OCI-LY3 (cell line): ENCODE measurements around the gene CAMKMT.

ENCODE experiments used
- H2AFZ ChIP-seq: fragments of 200-600, 300-600 bp; shearing (Covaris generic); 2 replicates; pipeline ENCODE4 v1.6.0; 2014; ENCODE audit warnings: antibody characterized with exemption, low read depth, low read length
- H3K27ac ChIP-seq: fragments of 200-600, 300-600 bp; sonication (generic); 2 replicates; pipeline ENCODE4 v1.5.1; 2014; ENCODE audit warnings: mild to moderate bottlenecking, low read length, moderate library complexity, mixed read lengths
- H3K27me3 ChIP-seq: fragments of 200-600, 300-600 bp; sonication (generic); 2 replicates; pipeline ENCODE4 v1.6.1; 2014; ENCODE audit warnings: low read depth, low read length, mixed read lengths
- H3K36me3 ChIP-seq: fragments of 200-600, 300-600 bp; sonication (generic); replicated peaks from 2 replicates; pipeline ENCODE3; 2014; ENCODE audit warnings: low read depth, low read length, mixed read lengths
- H3K4me1 ChIP-seq: fragments of 300-600, 200-600 bp; sonication (generic); 2 replicates; pipeline ENCODE4 v1.6.1; 2014; ENCODE audit warnings: low read length, mixed read lengths
- H3K4me2 ChIP-seq: fragments of 200-600, 300-600 bp; sonication (generic); 2 replicates; pipeline ENCODE4 v1.6.1; 2014; ENCODE audit warnings: low read length, mixed read lengths
- H3K4me3 ChIP-seq: fragments of 300-600, 200-600 bp; sonication (generic); 2 replicates; pipeline ENCODE4 v1.5.1; 2014; ENCODE audit warnings: antibody characterized with exemption, mild to moderate bottlenecking, low read length, moderate library complexity
- H3K79me2 ChIP-seq: fragments of 300-600, 200-600 bp; shearing (Covaris generic); 2 replicates; pipeline ENCODE4 v1.6.1; 2014; ENCODE audit warnings: mild to moderate bottlenecking, low read length, mixed read lengths
- H3K9ac ChIP-seq: fragments of 300-600, 200-600 bp; shearing (Covaris generic); 2 replicates; pipeline ENCODE4 v1.6.0; 2014; ENCODE audit warnings: mild to moderate bottlenecking, low read length, moderate library complexity
- H3K9me3 ChIP-seq: fragments of 200-600, 300-600 bp; shearing (Covaris generic); 2 replicates; pipeline ENCODE4 v1.6.1; 2014; ENCODE audit warnings: low read length, mixed read lengths; ENCODE audit not compliant: insufficient read depth
- H4K20me1 ChIP-seq: fragments of 200-600, 300-600 bp; sonication (generic); 2 replicates; pipeline ENCODE4 v1.6.1; 2016; ENCODE audit warnings: low read length, mixed read lengths; ENCODE audit not compliant: insufficient read depth
- EZH2phosphoT487 ChIP-seq: fragments of 200-600 bp; shearing (Covaris generic); IDR thresholded peaks from 2 replicates; pipeline ENCODE4 v1.6.1; 2018; ENCODE audit warnings: antibody characterized with exemption, mixed run types, low read depth
- TF ChIP-seq, protein P1 (sequence below): fragments of 200-600, 300-600 bp; sonication (generic); IDR thresholded peaks from 2 replicates; pipeline ENCODE4 v1.5.1; 2014; ENCODE audit warnings: antibody characterized with exemption, low read length, low read depth

Gene CAMKMT

DNA sequence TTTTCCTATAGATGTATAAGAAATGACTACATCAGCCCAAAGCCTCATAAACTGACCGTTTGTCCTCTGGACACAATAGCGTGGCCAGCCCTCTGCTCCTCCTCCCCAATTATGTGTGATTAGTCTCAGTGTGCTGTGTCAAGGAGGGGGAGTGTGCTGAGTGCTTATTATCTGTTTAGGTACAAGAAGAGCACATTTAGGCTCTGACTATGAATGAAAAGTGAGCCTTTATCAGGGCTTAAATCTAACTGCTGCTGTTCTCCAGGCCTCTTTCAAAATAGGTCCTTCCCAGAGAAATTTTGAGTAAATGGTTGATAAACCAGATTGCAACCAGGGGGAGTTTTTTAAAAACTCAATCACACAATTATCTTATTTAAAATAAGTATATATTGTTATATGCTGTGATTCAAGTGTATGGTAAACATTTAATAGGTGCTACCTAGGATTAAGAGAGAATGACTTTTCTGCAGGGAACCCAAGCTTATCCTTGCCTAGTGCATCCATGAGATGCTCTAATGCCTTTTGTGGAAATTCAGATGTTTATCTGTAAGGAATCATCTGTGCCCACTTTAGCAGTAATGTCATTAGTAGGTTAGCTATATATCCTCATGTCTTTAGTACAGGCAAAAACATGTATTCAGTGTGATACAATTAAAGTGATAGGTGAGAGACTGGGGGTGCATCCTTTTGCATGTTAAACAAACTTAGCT is 411.1 kb downstream of the CAMKMT start:
- Histone ChIP-seq H3K9ac (no peak overlapping the region), H4K20me1 (no peaks in the 10 kb centered on the region), H3K9me3 (no peaks in the 10 kb centered on the region), H3K36me3 (no peaks in the 10 kb centered on the region), H3K79me2 (no peaks in the 10 kb centered on the region), H3K4me3 (no peak overlapping the region), H3K27ac (no peak overlapping the region), H3K27me3 (peaks cover 7% of the 10 kb centered on the region; the same call in 1 of the 2 replicates), H2AFZ (no peak overlapping the region), H3K4me1 (peaks cover 30% of the 10 kb centered on the region), H3K4me2 (no peak overlapping the region)
- TF ChIP-seq, protein P1, sequence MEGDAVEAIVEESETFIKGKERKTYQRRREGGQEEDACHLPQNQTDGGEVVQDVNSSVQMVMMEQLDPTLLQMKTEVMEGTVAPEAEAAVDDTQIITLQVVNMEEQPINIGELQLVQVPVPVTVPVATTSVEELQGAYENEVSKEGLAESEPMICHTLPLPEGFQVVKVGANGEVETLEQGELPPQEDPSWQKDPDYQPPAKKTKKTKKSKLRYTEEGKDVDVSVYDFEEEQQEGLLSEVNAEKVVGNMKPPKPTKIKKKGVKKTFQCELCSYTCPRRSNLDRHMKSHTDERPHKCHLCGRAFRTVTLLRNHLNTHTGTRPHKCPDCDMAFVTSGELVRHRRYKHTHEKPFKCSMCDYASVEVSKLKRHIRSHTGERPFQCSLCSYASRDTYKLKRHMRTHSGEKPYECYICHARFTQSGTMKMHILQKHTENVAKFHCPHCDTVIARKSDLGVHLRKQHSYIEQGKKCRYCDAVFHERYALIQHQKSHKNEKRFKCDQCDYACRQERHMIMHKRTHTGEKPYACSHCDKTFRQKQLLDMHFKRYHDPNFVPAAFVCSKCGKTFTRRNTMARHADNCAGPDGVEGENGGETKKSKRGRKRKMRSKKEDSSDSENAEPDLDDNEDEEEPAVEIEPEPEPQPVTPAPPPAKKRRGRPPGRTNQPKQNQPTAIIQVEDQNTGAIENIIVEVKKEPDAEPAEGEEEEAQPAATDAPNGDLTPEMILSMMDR: no peak
- no peak for TF ChIP-seq EZH2phosphoT487

DNA sequence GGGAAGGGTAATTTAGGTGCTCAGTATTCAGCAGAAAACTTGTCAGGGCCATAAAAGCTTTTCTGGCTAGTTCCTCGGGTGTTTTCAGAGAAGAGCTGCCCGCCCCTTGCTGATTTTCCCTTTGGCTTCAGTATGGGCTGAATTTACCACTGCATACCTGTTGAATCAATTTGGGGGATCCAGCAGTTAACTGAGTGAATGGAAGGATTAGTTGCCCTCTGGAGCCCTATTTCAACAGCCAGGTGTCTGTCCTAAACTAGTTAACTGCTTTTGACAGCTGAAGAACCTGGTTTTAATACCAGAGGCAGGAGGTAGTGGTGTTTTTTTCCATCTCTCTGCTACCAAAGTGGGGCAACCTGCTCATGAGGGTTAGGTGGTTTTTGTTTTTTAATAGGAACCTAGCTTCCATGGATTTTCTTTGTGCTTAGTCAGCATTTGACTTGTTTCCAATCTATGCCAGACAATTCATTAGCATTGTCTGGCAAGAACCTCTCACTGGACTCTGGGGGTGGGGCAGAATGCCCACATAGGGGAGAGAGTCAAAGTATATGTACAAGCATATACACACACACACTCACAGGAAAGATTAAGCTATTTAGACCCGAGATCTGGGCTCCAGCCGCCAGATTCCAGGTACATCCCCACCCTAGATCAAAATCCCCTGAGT is 413.2 kb downstream of the CAMKMT start:
- Histone ChIP-seq H3K36me3 (peaks cover 5% of the 10 kb centered on the region), H3K4me3 (no peak overlapping the region), H4K20me1 (no peaks in the 10 kb centered on the region), H3K4me2 (no peak overlapping the region), H3K27ac (no peak overlapping the region), H2AFZ (no peak overlapping the region), H3K27me3 (no peaks in the 10 kb centered on the region), H3K9me3 (0 out of 2 replicates have a peak, but pooled peaks cover 3% of the 10 kb centered on the region), H3K79me2 (no peaks in the 10 kb centered on the region), H3K4me1 (peaks cover 36% of the 10 kb centered on the region), H3K9ac (no peak overlapping the region)
- no peak for TF ChIP-seq EZH2phosphoT487
- TF ChIP-seq, protein P1: no peak

DNA sequence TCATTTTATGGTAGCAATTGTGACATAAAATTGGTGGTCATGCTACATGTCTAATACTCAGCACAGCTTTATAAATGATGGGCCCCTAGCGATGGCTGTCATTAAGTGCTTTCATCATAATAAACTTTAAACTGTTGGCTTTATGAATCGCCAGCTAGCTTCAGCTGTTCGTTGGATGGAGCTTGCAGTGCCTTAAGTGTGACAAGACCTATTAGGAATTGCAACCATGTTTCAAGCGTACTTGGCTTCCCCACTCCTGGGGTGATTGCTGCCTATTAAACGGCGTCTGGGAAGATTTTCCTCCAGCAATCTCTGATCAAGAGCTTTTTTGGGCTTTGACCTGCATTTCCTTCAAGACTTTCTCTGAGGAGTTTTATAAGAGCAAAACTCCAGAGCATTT is 415.3 kb downstream of the CAMKMT start:
- Histone ChIP-seq H3K27ac (no peak overlapping the region), H3K4me3 (peak overlapping the region; percentile 69), H3K4me1 (peaks cover 29% of the 10 kb centered on the region), H3K79me2 (no peaks in the 10 kb centered on the region), H3K36me3 (peaks cover 14% of the 10 kb centered on the region), H4K20me1 (no peaks in the 10 kb centered on the region), H3K4me2 (peak overlapping the region; percentile 94), H3K9me3 (0 out of 2 replicates have a peak, but pooled peaks cover 8% of the 10 kb centered on the region), H3K27me3 (no peaks in the 10 kb centered on the region), H2AFZ (no peak overlapping the region), H3K9ac (no peak overlapping the region)
- TF ChIP-seq EZH2phosphoT487: no peak
- TF ChIP-seq, protein P1: no peak

DNA sequence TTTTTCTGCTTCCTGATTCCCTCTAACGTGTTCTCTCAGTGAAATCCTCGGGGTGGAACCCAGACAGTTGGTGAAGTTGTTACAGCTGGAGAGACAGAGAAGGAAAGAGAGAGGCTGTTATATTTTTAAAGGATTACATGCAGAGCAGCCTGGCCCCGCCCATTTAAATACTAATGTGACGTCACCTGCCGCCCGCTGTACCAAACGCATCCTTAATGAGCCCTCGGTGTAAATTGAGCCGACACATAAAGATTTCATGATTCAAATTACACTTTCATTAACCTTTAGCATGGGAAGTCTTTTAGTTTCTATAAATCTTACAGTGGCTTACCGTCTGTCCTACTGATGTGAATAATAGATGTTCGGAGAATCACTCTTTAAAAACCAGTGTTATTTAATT is 415.8 kb downstream of the CAMKMT start:
- no peaks in the 10 kb centered on the region for H3K79me2 ChIP-seq
- no peak for TF ChIP-seq EZH2phosphoT487
- TF ChIP-seq, protein P1: no peak
- no peaks in the 10 kb centered on the region for H4K20me1 ChIP-seq
- 0 out of 2 replicates have a peak, but pooled peaks cover 8% of the 10 kb centered on the region for H3K9me3 ChIP-seq
- H3K4me1 ChIP-seq: peaks cover 29% of the 10 kb centered on the region
- peak overlapping the region; percentile 69 for H3K4me3 ChIP-seq
- H3K9ac ChIP-seq: peak overlapping the region; percentile 53
- peak overlapping the region; percentile 67 for H3K27ac ChIP-seq
- peaks cover 14% of the 10 kb centered on the region for H3K36me3 ChIP-seq
- H3K27me3 ChIP-seq: no peaks in the 10 kb centered on the region
- peak overlapping the region; percentile 94 for H3K4me2 ChIP-seq
- H2AFZ ChIP-seq: peak overlapping the region; percentile 39; the same call in 1 of the 2 replicates
